ENCODE results near the gene ENTREP3. TPM values are rescaled to one million over a fixed set of nuclear protein-coding genes. Genes with fewer than 3 reads are reported as not detected.

The ENTREP3 gene
- total and polyA plus RNA-seq, 4 experiments from 2014 or later = 0.50 to 12.2 (median 6.1) TPM

- H3K27me3 ChIP-seq (ENCODE audit: insufficient read depth, low read length) = no peaks in the 10 kb centered on the region
- DNase-seq = peak; percentile 69 to 91 (median 70)
- Mint-ChIP-seq H3K27me3 (no peaks in the 10 kb centered on the region), H3K9me3 (no peaks in the 10 kb centered on the region), H3K36me3 (peaks cover 0 to 5% of the 10 kb centered on the region in 2 donors), H3K27ac (peak overlapping the region; percentile 39 to 91 (median 77)), H3K4me1 (peaks cover 17 to 32% (median 25%) of the 10 kb centered on the region in 4 donors), H3K4me3 (peak overlapping the region; percentile 68 to 86 (median 80))
- peak overlapping the region; percentile 55 for H3K27ac ChIP-seq (ENCODE audit: low read depth, low read length)
- H3K4me3 ChIP-seq (ENCODE audit: low read length in 2 of 2) = peak overlapping the region; percentile 29 to 62
- no peaks in the 10 kb centered on the region for H3K9me3 ChIP-seq (ENCODE audit: control insufficient read depth in 1 of 2, low read length in 2 of 2)
- POLR2A ChIA-PET (ENCODE audit: partially characterized antibody) = interaction anchor here (1.0 to 2.2 kb wide), 3 partner anchors 38 to 61 kb away, joined by 3 to 8 read pairs (median 3); a partner anchor contains a TSS
- CTCF ChIA-PET (ENCODE audit: partially characterized antibody) = interaction anchor here (1.2 to 3.3 kb wide), 5 partner anchors 27 to 85 kb away, joined by 3 to 19 read pairs (median 6); partner anchors contain the start of gene FDPS
- H3K4me1 ChIP-seq (ENCODE audit: insufficient read depth, low read length) = peaks cover 30% of the 10 kb centered on the region
- no peaks in the 10 kb centered on the region for H3K36me3 ChIP-seq (ENCODE audit: insufficient read depth, low read length)
- intact Hi-C loops (cut with micrococcal nuclease) = loop anchor here (1.0 to 10.0 kb wide), 5 partner anchors 16 to 287 kb away; partner anchors contain the start of genes ASH1L, FDPS and SCAMP3
These were observed 22.8 kb upstream of the ENTREP3 start for GRCh38 chr1:155277902-155278688.

- CTCF ChIA-PET (ENCODE audit: partially characterized antibody) = interaction anchor here (1.2 to 5.2 kb wide), 7 partner anchors 11 to 84 kb away, joined by 3 to 43 read pairs (median 6); partner anchors contain the start of genes RUSC1 and SCAMP3
- POLR2A ChIA-PET (ENCODE audit: partially characterized antibody) = interaction anchor here (1.0 to 2.2 kb wide), 5 partner anchors 12 to 47 kb away, joined by 3 to 11 read pairs (median 3); partner anchors contain the start of gene RUSC1
These were observed 22.0 kb upstream of the ENTREP3 start, which contains the start of gene HCN3 for GRCh38 chr1:155277070-155277901. TSS of gene HCN3 (plus strand) at chr1:155277463. CDS start at chr1:155277591, 128 bp downstream.

GRCh38 chr1:155273343-155274245, 18.3 kb upstream of the ENTREP3 start, which contains the start of gene CLK2:
TSS of gene CLK2 (minus strand) at chr1:155273504. CDS start at chr1:155270977, 2,527 bp downstream.
- Mint-ChIP-seq H3K27me3 (no peaks in the 10 kb centered on the region), H3K36me3 (peaks cover 16 to 38% of the 10 kb centered on the region in 2 donors), H3K27ac (peak within 1 kb of the TSS; percentile 93 to 99 (median 96)), H3K4me3 (peak within 1 kb of the TSS; percentile 91 to 100 (median 98)), H3K4me1 (peaks cover 30 to 56% (median 41%) of the 10 kb centered on the region in 4 donors), H3K9me3 (peaks cover 0 to 2% (median 0%) of the 10 kb centered on the region in 8 donors)
- H3K4me3 ChIP-seq (ENCODE audit: low read length in 2 of 2) = peak within 1 kb of the TSS; percentile 62 to 64
- CTCF ChIA-PET (ENCODE audit: partially characterized antibody) = interaction anchor here (0.5 to 5.2 kb wide), 9 partner anchors 10 to 1053 kb away, joined by 3 to 44 read pairs (median 4); partner anchors contain the start of genes RUSC1 and SCAMP3
- H3K27me3 ChIP-seq (ENCODE audit: insufficient read depth, low read length) = no peaks in the 10 kb centered on the region
- DNase-seq = peak; percentile 90 to 95 (median 93)
- H3K4me1 ChIP-seq (ENCODE audit: insufficient read depth, low read length) = peaks cover 42% of the 10 kb centered on the region
- POLR2A ChIA-PET (ENCODE audit: partially characterized antibody) = interaction anchor here (0.7 to 5.8 kb wide), 18 partner anchors 10 to 586 kb away, joined by 3 to 53 read pairs (median 4); partner anchors contain the start of genes ENTREP3, FDPS, SCAMP3 and SYT11
- intact Hi-C loops (cut with micrococcal nuclease) = loop anchor here (1.0 to 10.0 kb wide), 6 partner anchors 11 to 291 kb away; partner anchors contain the start of genes ASH1L, ENTREP3, FDPS and SCAMP3
- H3K9me3 ChIP-seq (ENCODE audit: control insufficient read depth in 1 of 2, low read length in 2 of 2) = no peaks in the 10 kb centered on the region
- H3K27ac ChIP-seq (ENCODE audit: low read depth, low read length) = peak within 1 kb of the TSS; percentile 53
- H3K36me3 ChIP-seq (ENCODE audit: insufficient read depth, low read length) = peaks cover 21% of the 10 kb centered on the region

More at GRCh38 chr1:155277070-155277901, 22.0 kb upstream of the ENTREP3 start, which contains the start of gene HCN3:
- peak within 1 kb of the TSS; percentile 42 to 91 (median 81) for H3K27ac Mint-ChIP-seq
- intact Hi-C loops (cut with micrococcal nuclease) = loop anchor here (1.0 to 10.0 kb wide), 5 partner anchors 15 to 288 kb away; partner anchors contain the start of genes ASH1L, FDPS and SCAMP3
- peaks cover 0 to 2% (median 0%) of the 10 kb centered on the region in 8 donors for H3K9me3 Mint-ChIP-seq
- no peaks in the 10 kb centered on the region for H3K9me3 ChIP-seq (ENCODE audit: control insufficient read depth in 1 of 2, low read length in 2 of 2)
- H3K4me1 Mint-ChIP-seq = peaks cover 23 to 40% (median 32%) of the 10 kb centered on the region in 4 donors
- peaks cover 0 to 11% of the 10 kb centered on the region in 2 donors for H3K36me3 Mint-ChIP-seq
- H3K27ac ChIP-seq (ENCODE audit: low read depth, low read length) = peak within 1 kb of the TSS; percentile 55
- H3K4me3 Mint-ChIP-seq = peak within 1 kb of the TSS; percentile 78 to 86 (median 83)
- H3K4me3 ChIP-seq (ENCODE audit: low read length in 2 of 2) = peak within 1 kb of the TSS; percentile 62 to 81
- no peaks in the 10 kb centered on the region for H3K36me3 ChIP-seq (ENCODE audit: insufficient read depth, low read length)
- peak; percentile 80 to 90 (median 81) for DNase-seq
- no peaks in the 10 kb centered on the region for H3K27me3 ChIP-seq (ENCODE audit: insufficient read depth, low read length)
- H3K27me3 Mint-ChIP-seq = no peaks in the 10 kb centered on the region
- H3K4me1 ChIP-seq (ENCODE audit: insufficient read depth, low read length) = peaks cover 35% of the 10 kb centered on the region

GRCh38 chr1:155272466-155273342, 17.4 kb upstream of the ENTREP3 start:
- Histone ChIP-seq H3K4me1 (ENCODE audit: insufficient read depth, low read length) (peaks cover 34% of the 10 kb centered on the region), H3K36me3 (ENCODE audit: insufficient read depth, low read length) (peaks cover 30% of the 10 kb centered on the region), H3K9me3 (ENCODE audit: control insufficient read depth in 1 of 2, low read length in 2 of 2) (no peaks in the 10 kb centered on the region), H3K27ac (ENCODE audit: low read depth, low read length) (peak overlapping the region; percentile 53), H3K4me3 (ENCODE audit: low read length in 2 of 2) (peak overlapping the region; percentile 50 to 64), H3K27me3 (ENCODE audit: insufficient read depth, low read length) (no peaks in the 10 kb centered on the region)
- H3K36me3 Mint-ChIP-seq = peaks cover 20 to 47% of the 10 kb centered on the region in 2 donors
- peaks cover 26 to 48% (median 37%) of the 10 kb centered on the region in 4 donors for H3K4me1 Mint-ChIP-seq
- ChIA-PET CTCF (ENCODE audit: partially characterized antibody) (interaction anchor here (0.5 to 5.2 kb wide), 9 partner anchors 9 to 1052 kb away, joined by 3 to 44 read pairs (median 4); partner anchors contain the start of genes RUSC1 and SCAMP3), POLR2A (ENCODE audit: partially characterized antibody) (interaction anchor here (0.7 to 5.8 kb wide), 16 partner anchors 9 to 587 kb away, joined by 3 to 53 read pairs (median 6); partner anchors contain the start of genes ENTREP3, FDPS, SCAMP3 and SYT11)
- DNase-seq = no peak
- peak overlapping the region; percentile 93 to 99 (median 96) for H3K27ac Mint-ChIP-seq
- no peaks in the 10 kb centered on the region for H3K27me3 Mint-ChIP-seq
- H3K4me3 Mint-ChIP-seq = peak overlapping the region; percentile 91 to 100 (median 98)
- H3K9me3 Mint-ChIP-seq = peaks cover 0 to 2% (median 0%) of the 10 kb centered on the region in 8 donors
- intact Hi-C loops (cut with micrococcal nuclease) = loop anchor here (1.0 to 10.0 kb wide), 6 partner anchors 10 to 292 kb away; partner anchors contain the start of genes ASH1L, ENTREP3, FDPS and SCAMP3

GRCh38 chr1:155269381-155269780, 14.1 kb upstream of the ENTREP3 start:
- Histone ChIP-seq H3K36me3 (ENCODE audit: insufficient read depth, low read length) (peaks cover 56% of the 10 kb centered on the region), H3K4me1 (ENCODE audit: insufficient read depth, low read length) (peaks cover 21% of the 10 kb centered on the region), H3K27ac (ENCODE audit: low read depth, low read length) (no peak overlapping the region), H3K4me3 (ENCODE audit: low read length in 2 of 2) (no peak overlapping the region), H3K27me3 (ENCODE audit: insufficient read depth, low read length) (no peaks in the 10 kb centered on the region), H3K9me3 (ENCODE audit: control insufficient read depth in 1 of 2, low read length in 2 of 2) (no peaks in the 10 kb centered on the region)
- ChIA-PET CTCF (ENCODE audit: partially characterized antibody) (interaction anchor here (4.5 kb wide), 1 partner anchor 19 kb away, joined by 44 read pairs; no protein-coding TSS in a partner anchor), POLR2A (ENCODE audit: partially characterized antibody) (interaction anchor here (5.8 kb wide), 1 partner anchor 54 kb away, joined by 39 read pairs; no protein-coding TSS in a partner anchor)
- Mint-ChIP-seq H3K4me1 (peaks cover 20 to 32% (median 25%) of the 10 kb centered on the region in 4 donors), H3K9me3 (peaks cover 0 to 2% (median 0%) of the 10 kb centered on the region in 8 donors), H3K36me3 (peaks cover 42 to 76% of the 10 kb centered on the region in 2 donors), H3K4me3 (no peak overlapping the region), H3K27me3 (no peaks in the 10 kb centered on the region), H3K27ac (peak overlapping the region in 1 of 7 donors; percentile 76)
- intact Hi-C loops (cut with micrococcal nuclease) = no loop called here
- DNase-seq = no peak

Measured in CD4-positive, alpha-beta memory T cell (primary cell).